Liver (tissue), 2 donors: Measurements from ENCODE around the gene NTM.

Experiments
- CTCF ChIP-seq: fragments of 150-350 bp; IDR thresholded peaks from 2 replicates; pipeline ENCODE4 v1.5.1; 2017; ENCODE audit warnings: improper control_type of control experiment, low read depth, low read length; ENCODE audit not compliant: missing input control
- FOXA2 ChIP-seq: IDR thresholded peaks from 2 replicates; pipeline ENCODE4 v1.6.1; 2016; ENCODE audit warnings: antibody characterized with exemption
- donor health status: healthy.

GRCh38 chr11:132202621-132203020, 832.2 kb downstream of the NTM start:
- TF ChIP-seq FOXA2 = no peak
- TF ChIP-seq CTCF = no peak
